Erythroblast (primary cell): ENCODE data around the gene INHBB.
"Not testable (repeated sequence)": the region's sequence is repeated elsewhere in the genome, so short reads cannot be mapped to it uniquely, and the experiment has no call there.

Source experiments
- GATA1 ChIP-seq: IDR thresholded peaks from 2 replicates; pipeline ENCODE4 v1.6.1; 2011; ENCODE audit warnings: low read depth, mild to moderate bottlenecking, control low read depth, low read length, moderate library complexity
- POLR2A ChIP-seq: IDR thresholded peaks from 2 replicates; pipeline ENCODE4 v1.6.1; 2011; ENCODE audit warnings: mild to moderate bottlenecking, low read length

- not testable (repeated sequence) for TF ChIP-seq POLR2A, GATA1
Measured at GRCh38 chr2:120320887-120321556, 24.9 kb upstream of the INHBB start.
